ENCODE measurements around the gene PCYT2.
A peak's percentile ranks its signal among the peaks of the same experiment; 100 is the strongest.

The PCYT2 gene

DNA sequence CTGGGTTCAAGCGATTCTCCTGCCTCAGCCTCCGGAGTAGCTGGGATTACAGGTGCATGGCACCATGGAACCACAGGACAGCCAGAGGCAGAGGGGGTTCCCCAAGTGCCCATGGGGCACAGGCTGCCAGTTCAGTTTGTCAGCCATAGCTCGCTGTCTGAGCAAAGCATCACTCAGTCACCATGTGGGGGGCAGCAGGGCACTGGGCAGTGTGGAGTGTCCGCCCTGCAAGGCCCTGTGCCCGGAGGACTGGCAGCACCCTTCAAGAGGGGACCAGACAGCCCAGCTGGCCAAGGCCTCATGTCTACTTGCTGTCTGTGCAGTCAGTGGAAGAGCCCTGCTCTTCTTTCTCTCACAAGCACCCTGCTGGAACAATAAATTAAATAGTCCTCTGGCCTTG is 26.2 kb downstream of the PCYT2 start:
- peaks cover 65% of the 10 kb centered on the region for H3K79me2 ChIP-seq (ENCODE audit: insufficient read depth, low read length)
- TF ChIP-seq, protein P1, sequence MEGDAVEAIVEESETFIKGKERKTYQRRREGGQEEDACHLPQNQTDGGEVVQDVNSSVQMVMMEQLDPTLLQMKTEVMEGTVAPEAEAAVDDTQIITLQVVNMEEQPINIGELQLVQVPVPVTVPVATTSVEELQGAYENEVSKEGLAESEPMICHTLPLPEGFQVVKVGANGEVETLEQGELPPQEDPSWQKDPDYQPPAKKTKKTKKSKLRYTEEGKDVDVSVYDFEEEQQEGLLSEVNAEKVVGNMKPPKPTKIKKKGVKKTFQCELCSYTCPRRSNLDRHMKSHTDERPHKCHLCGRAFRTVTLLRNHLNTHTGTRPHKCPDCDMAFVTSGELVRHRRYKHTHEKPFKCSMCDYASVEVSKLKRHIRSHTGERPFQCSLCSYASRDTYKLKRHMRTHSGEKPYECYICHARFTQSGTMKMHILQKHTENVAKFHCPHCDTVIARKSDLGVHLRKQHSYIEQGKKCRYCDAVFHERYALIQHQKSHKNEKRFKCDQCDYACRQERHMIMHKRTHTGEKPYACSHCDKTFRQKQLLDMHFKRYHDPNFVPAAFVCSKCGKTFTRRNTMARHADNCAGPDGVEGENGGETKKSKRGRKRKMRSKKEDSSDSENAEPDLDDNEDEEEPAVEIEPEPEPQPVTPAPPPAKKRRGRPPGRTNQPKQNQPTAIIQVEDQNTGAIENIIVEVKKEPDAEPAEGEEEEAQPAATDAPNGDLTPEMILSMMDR (IDR thresholded peaks at IDR 0.05; ENCODE audit: borderline replicate concordance, extremely low read depth, low read length, poor library complexity, severe bottlenecking): no peak
- no peak for TF ChIP-seq EZH2 (IDR thresholded peaks at IDR 0.05; ENCODE audit: borderline replicate concordance, low read depth, low read length, severe bottlenecking)
- no peak overlapping the region for H3K4me2 ChIP-seq (ENCODE audit: insufficient read depth, low read length)
- H3K27me3 ChIP-seq (ENCODE audit: insufficient read depth, low read length, poor library complexity): no peaks in the 10 kb centered on the region
- no peak overlapping the region for H3K27ac ChIP-seq (ENCODE audit: low read length)
- H3K4me1 ChIP-seq (ENCODE audit: insufficient read depth, low read length): peaks cover 29% of the 10 kb centered on the region
- H3K4me3 ChIP-seq (ENCODE audit: low read depth in 1 of 2, low read length in 2 of 2): no peak overlapping the region
- peaks cover 87% of the 10 kb centered on the region for H3K36me3 ChIP-seq (ENCODE audit: insufficient read depth, low read length)
- no peak overlapping the region for H2AFZ ChIP-seq (ENCODE audit: low read depth, low read length)
- no peak overlapping the region for H3K9ac ChIP-seq (ENCODE audit: low read depth, low read length)
- no peaks in the 10 kb centered on the region for H3K9me3 ChIP-seq (ENCODE audit: insufficient read depth, low read length, severe bottlenecking)
- no peak for DNase-seq
- ATAC-seq (ENCODE audit: insufficient read depth, low read depth): peak; percentile 21; the same call in 1 of the 3 replicates
- peaks cover 57% of the 10 kb centered on the region for H4K20me1 ChIP-seq (ENCODE audit: insufficient read depth, low read length)

DNA sequence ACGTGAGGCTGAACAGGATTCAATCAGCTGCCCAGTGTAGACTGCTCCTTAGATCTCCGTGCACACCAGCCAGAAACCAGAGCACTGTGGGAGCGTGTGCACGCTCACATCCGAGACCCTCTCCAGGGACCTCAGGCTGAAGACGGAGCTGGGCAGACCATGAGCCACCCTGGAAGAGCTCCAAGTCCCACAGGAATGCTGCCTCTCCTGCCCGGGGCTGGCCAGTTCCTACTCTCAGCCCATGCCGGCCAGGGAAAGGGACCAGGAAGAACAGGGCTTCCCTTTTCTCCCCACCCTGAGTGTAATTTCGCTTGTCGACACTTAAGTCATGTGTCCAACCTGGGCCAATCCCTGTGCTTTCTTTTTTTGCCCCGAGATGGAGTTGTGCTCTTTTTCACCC is 26.7 kb downstream of the PCYT2 start:
- no peak overlapping the region for H3K4me3 ChIP-seq (ENCODE audit: low read depth in 1 of 2, low read length in 2 of 2)
- H3K79me2 ChIP-seq (ENCODE audit: insufficient read depth, low read length): peaks cover 65% of the 10 kb centered on the region
- TF ChIP-seq, protein P1 (IDR thresholded peaks at IDR 0.05; ENCODE audit: borderline replicate concordance, extremely low read depth, low read length, poor library complexity, severe bottlenecking): no peak
- TF ChIP-seq EZH2 (IDR thresholded peaks at IDR 0.05; ENCODE audit: borderline replicate concordance, low read depth, low read length, severe bottlenecking): no peak
- H3K9me3 ChIP-seq (ENCODE audit: insufficient read depth, low read length, severe bottlenecking): no peaks in the 10 kb centered on the region
- no peak overlapping the region for H2AFZ ChIP-seq (ENCODE audit: low read depth, low read length)
- ATAC-seq (ENCODE audit: insufficient read depth, low read depth): peak; percentile 25; the same call in 1 of the 3 replicates
- no peak overlapping the region for H3K9ac ChIP-seq (ENCODE audit: low read depth, low read length)
- H3K4me1 ChIP-seq (ENCODE audit: insufficient read depth, low read length): peaks cover 24% of the 10 kb centered on the region
- peaks cover 87% of the 10 kb centered on the region for H3K36me3 ChIP-seq (ENCODE audit: insufficient read depth, low read length)
- H4K20me1 ChIP-seq (ENCODE audit: insufficient read depth, low read length): peaks cover 53% of the 10 kb centered on the region
- no peak overlapping the region for H3K4me2 ChIP-seq (ENCODE audit: insufficient read depth, low read length)
- no peak overlapping the region for H3K27ac ChIP-seq (ENCODE audit: low read length)
- H3K27me3 ChIP-seq (ENCODE audit: insufficient read depth, low read length, poor library complexity): no peaks in the 10 kb centered on the region
- DNase-seq: no peak

GRCh38 chr17:81879121-81879520 is 32.1 kb downstream of the PCYT2 start:
- no peak; the same call in 2 of the 3 replicates for ATAC-seq (ENCODE audit: insufficient read depth, low read depth)
- no peak overlapping the region for H2AFZ ChIP-seq (ENCODE audit: low read depth, low read length)

More at GRCh38 chr17:81879121-81879520, 32.1 kb downstream of the PCYT2 start:
- Histone ChIP-seq H3K4me2 (ENCODE audit: insufficient read depth, low read length) (no peak overlapping the region), H3K79me2 (ENCODE audit: insufficient read depth, low read length) (peaks cover 18% of the 10 kb centered on the region), H4K20me1 (ENCODE audit: insufficient read depth, low read length) (peaks cover 3% of the 10 kb centered on the region; the same call in 1 of the 2 replicates), H3K36me3 (ENCODE audit: insufficient read depth, low read length) (peaks cover 53% of the 10 kb centered on the region), H3K4me1 (ENCODE audit: insufficient read depth, low read length) (no peaks in the 10 kb centered on the region), H3K9ac (ENCODE audit: low read depth, low read length) (no peak overlapping the region), H3K4me3 (ENCODE audit: low read depth in 1 of 2, low read length in 2 of 2) (no peak overlapping the region), H3K27ac (ENCODE audit: low read length) (no peak overlapping the region), H3K9me3 (ENCODE audit: insufficient read depth, low read length, severe bottlenecking) (no peaks in the 10 kb centered on the region), H3K27me3 (ENCODE audit: insufficient read depth, low read length, poor library complexity) (no peaks in the 10 kb centered on the region)
- TF ChIP-seq EZH2 (IDR thresholded peaks at IDR 0.05; ENCODE audit: borderline replicate concordance, low read depth, low read length, severe bottlenecking): no peak
- TF ChIP-seq, protein P1 (IDR thresholded peaks at IDR 0.05; ENCODE audit: borderline replicate concordance, extremely low read depth, low read length, poor library complexity, severe bottlenecking): no peak
- DNase-seq: no peak

Data from DND-41 (cell line).